Ishikawa (cell line): Measurements from ENCODE around the gene SLC12A6.

Experiments
- CEBPB ChIP-seq: IDR thresholded peaks from 2 replicates; pipeline ENCODE4 v1.6.1; 2012
- CREB1 ChIP-seq: IDR thresholded peaks from 2 replicates; pipeline ENCODE4 v1.6.1; 2012; ENCODE audit warnings: low read depth
- EGR1 ChIP-seq: IDR thresholded peaks from 2 replicates; pipeline ENCODE4 v1.6.1; 2012
- EP300 ChIP-seq: IDR thresholded peaks from 2 replicates; pipeline ENCODE4 v1.6.1; 2012; ENCODE audit warnings: borderline replicate concordance
- FOXM1 ChIP-seq: IDR thresholded peaks from 2 replicates; pipeline ENCODE4 v1.6.1; 2012; ENCODE audit warnings: low read depth, borderline replicate concordance
- NFIC ChIP-seq: IDR thresholded peaks from 2 replicates; pipeline ENCODE4 v1.6.1; 2012
- RAD21 ChIP-seq: IDR thresholded peaks from 2 replicates; pipeline ENCODE4 v1.6.1; 2012; ENCODE audit warnings: low read depth
- TAF1 ChIP-seq: IDR thresholded peaks from 2 replicates; pipeline ENCODE4 v1.6.1; 2012; ENCODE audit warnings: low read depth, mild to moderate bottlenecking
- TCF12 ChIP-seq: IDR thresholded peaks from 2 replicates; pipeline ENCODE4 v1.6.1; 2012; ENCODE audit warnings: low read depth
- TEAD4 ChIP-seq: IDR thresholded peaks from 2 replicates; pipeline ENCODE4 v1.6.1; 2012
- USF1 ChIP-seq: IDR thresholded peaks from 2 replicates; pipeline ENCODE4 v1.6.1; 2012
- YY1 ChIP-seq: IDR thresholded peaks from 2 replicates; pipeline ENCODE4 v1.6.1; 2012; ENCODE audit warnings: low read depth
- ZBTB7A ChIP-seq: IDR thresholded peaks from 2 replicates; pipeline ENCODE4 v1.6.1; 2012; ENCODE audit warnings: low read depth
- TF ChIP-seq, protein P1 (sequence below): IDR thresholded peaks from 2 replicates; pipeline ENCODE4 v1.6.1; 2012; ENCODE audit warnings: low read depth, mild to moderate bottlenecking
- TF ChIP-seq, protein P2 (sequence below): IDR thresholded peaks from 2 replicates; pipeline ENCODE4 v1.6.1; 2012

The SLC12A6 gene

GRCh38 chr15:34264076-34264475, 73.5 kb downstream of the SLC12A6 start:
- TF ChIP-seq TCF12 (no peak), CREB1 (no peak), RAD21 (no peak), USF1 (no peak), ZBTB7A (no peak), YY1 (no peak), CEBPB (no peak)
- TF ChIP-seq, protein P1, sequence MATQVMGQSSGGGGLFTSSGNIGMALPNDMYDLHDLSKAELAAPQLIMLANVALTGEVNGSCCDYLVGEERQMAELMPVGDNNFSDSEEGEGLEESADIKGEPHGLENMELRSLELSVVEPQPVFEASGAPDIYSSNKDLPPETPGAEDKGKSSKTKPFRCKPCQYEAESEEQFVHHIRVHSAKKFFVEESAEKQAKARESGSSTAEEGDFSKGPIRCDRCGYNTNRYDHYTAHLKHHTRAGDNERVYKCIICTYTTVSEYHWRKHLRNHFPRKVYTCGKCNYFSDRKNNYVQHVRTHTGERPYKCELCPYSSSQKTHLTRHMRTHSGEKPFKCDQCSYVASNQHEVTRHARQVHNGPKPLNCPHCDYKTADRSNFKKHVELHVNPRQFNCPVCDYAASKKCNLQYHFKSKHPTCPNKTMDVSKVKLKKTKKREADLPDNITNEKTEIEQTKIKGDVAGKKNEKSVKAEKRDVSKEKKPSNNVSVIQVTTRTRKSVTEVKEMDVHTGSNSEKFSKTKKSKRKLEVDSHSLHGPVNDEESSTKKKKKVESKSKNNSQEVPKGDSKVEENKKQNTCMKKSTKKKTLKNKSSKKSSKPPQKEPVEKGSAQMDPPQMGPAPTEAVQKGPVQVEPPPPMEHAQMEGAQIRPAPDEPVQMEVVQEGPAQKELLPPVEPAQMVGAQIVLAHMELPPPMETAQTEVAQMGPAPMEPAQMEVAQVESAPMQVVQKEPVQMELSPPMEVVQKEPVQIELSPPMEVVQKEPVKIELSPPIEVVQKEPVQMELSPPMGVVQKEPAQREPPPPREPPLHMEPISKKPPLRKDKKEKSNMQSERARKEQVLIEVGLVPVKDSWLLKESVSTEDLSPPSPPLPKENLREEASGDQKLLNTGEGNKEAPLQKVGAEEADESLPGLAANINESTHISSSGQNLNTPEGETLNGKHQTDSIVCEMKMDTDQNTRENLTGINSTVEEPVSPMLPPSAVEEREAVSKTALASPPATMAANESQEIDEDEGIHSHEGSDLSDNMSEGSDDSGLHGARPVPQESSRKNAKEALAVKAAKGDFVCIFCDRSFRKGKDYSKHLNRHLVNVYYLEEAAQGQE: no peak

DNA sequence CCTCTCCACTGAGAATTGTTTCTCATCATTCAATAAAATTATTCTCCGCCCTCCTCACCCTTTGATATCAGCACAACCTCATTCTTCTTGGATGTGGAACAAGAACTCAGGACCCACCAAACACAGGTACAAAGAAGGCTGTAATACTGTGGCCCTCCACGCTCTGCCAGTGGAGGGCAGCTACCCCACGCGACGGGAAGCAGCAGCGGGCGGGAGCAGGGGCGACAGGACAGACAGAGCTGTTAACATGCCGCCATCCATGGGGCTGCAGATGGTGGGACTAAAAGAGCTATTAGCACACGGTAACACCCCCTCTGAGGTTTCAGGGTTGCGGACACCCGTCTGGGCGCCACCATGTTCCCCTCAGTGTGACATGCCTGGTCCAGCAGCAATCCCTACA, 75.2 kb downstream of the SLC12A6 start:
- TF ChIP-seq EP300: no peak
- TF ChIP-seq CEBPB: no peak
- TF ChIP-seq ZBTB7A: no peak
- no peak for TF ChIP-seq CREB1
- TF ChIP-seq, protein P1: no peak

- TF ChIP-seq TAF1 (no peak), TEAD4 (no peak), ZBTB7A (no peak), CEBPB (no peak), USF1 (no peak), RAD21 (no peak), EGR1 (no peak), CREB1 (no peak), TCF12 (no peak)
- TF ChIP-seq, protein P1: no peak
Observed at GRCh38 chr15:34259566-34259965, 78.0 kb downstream of the SLC12A6 start.

- TF ChIP-seq NFIC (no peak), CEBPB (no peak), RAD21 (no peak), EP300 (no peak), EGR1 (no peak), USF1 (no peak), FOXM1 (no peak), TAF1 (no peak), TEAD4 (no peak), TCF12 (no peak), ZBTB7A (no peak)
- TF ChIP-seq, protein P1: no peak
- TF ChIP-seq, protein P2, sequence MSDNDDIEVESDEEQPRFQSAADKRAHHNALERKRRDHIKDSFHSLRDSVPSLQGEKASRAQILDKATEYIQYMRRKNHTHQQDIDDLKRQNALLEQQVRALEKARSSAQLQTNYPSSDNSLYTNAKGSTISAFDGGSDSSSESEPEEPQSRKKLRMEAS: no peak
Observed at GRCh38 chr15:34258151-34258550, 79.4 kb downstream of the SLC12A6 start.
